ENCODE measurements around the gene OGFOD2. TPM values are rescaled to one million over a fixed set of nuclear protein-coding genes. Genes with fewer than 3 reads are reported as not detected.

OGFOD2 gene
- total RNA-seq, 1 donor from 2014 or later: 19.5 TPM

DNA sequence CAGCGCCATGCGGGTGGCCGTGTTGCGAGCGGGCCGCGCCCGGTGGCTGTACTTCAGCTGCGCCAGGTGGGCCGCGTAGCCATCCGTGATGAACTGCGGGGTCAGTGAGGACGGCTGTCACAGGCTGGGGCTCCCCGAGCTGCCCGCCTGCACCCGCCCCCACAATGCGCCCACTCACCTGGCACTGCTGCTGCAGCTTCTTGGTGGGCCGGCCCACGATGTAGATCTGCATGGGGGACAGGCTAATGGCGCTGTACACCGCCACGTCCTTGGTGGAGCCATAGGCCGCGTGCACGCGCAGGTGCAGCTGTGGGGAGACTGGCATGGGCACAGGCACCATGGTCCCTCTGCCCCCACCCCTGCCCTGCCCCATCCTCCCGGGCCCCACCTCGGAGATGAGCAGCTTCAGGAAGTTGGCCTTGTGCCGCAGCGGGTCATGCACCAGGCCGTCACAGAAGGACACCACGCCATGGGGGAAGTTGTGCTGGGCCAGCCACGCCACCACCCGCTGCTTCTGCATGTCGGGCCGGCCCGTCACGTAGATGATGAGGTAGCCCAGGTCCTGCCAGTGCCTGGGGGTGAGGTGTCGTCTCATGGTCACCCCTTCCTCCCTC is 11.3 kb downstream of the OGFOD2 start:
- Histone ChIP-seq H3K4me3 (no peak overlapping the region), H3K27me3 (ENCODE audit: low read depth) (no peaks in the 10 kb centered on the region), H3K9me3 (no peaks in the 10 kb centered on the region), H3K36me3 (peaks cover 68% of the 10 kb centered on the region), H3K4me1 (peaks cover 44% of the 10 kb centered on the region), H3K27ac (no peak overlapping the region)
- intact Hi-C loops (cut with DNase I): no loop called here
- no peak for DNase-seq
- no peak for ATAC-seq
- no peak for TF ChIP-seq CTCF (IDR thresholded peaks at IDR 0.05)

DNA sequence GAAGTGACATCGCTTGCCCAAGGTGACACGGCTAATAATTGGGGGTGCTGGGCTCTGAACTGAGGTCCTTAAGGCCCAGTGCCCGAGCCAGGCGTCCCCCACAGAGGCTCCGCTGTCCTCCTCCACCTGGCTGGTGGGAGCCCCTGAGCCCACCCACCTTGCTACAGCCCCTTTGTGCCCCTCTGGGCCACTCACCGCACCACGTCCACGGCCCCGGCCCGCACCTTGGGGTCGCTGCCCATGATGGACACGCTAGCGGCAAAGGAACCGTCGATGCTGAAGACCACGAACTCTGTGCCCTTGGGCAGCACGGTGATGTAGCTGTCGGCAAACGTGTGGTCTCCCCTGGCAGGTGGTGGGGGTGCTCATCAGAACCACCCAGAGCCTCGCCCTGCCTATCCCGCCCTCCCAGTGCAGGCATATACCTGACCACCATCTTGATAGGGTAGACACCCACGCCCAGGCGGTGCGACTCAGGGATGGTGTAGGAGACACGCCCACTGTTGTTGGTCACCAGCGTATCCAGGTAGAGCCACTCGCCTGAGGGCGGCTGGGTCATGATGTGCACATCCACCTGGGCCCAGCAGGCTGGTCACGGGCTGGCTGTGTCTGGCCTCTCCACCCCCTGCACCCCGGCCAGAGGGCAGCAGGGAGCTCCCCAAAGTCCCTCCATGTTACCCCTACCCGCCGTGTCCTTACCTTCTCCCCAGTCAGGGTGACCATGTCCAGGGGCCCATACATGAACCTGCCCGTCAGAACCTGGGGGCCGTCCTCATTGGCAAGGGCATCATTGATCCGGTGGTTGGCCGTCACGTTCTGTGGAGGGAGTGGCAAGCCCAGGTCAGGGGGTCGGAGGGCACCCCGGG is 12.3 kb downstream of the OGFOD2 start:
- Histone ChIP-seq H3K4me3 (no peak overlapping the region), H3K4me1 (peaks cover 34% of the 10 kb centered on the region), H3K27ac (no peak overlapping the region), H3K27me3 (ENCODE audit: low read depth) (no peaks in the 10 kb centered on the region), H3K36me3 (peaks cover 69% of the 10 kb centered on the region), H3K9me3 (no peaks in the 10 kb centered on the region)
- no peak for DNase-seq
- no peak for TF ChIP-seq CTCF (IDR thresholded peaks at IDR 0.05)
- no peak for ATAC-seq
- intact Hi-C loops (cut with DNase I): no loop called here

DNA sequence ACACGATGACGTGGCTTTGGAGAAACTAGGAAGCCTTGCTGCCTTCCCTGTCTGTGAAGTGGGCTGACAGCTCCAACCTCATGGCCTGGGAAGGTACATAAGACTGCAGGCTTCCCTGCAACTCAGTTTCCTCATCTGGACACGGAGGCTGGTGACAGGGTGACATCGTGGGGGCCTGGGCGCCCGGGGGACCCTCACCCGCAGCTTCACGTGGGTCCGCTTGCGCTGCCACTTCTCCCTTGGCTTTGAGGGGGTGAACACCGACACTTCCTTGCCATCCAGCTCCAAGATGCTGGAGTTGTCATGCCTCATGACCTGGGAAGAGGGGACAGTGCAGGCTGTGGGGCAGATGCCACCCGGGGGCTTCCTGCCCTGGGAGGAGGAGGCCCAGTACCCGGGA is 13.0 kb downstream of the OGFOD2 start:
- no peak for ATAC-seq
- H3K27me3 ChIP-seq (ENCODE audit: low read depth): no peaks in the 10 kb centered on the region
- intact Hi-C loops (cut with DNase I): no loop called here
- peaks cover 27% of the 10 kb centered on the region for H3K4me1 ChIP-seq
- no peak for TF ChIP-seq CTCF (IDR thresholded peaks at IDR 0.05)
- peaks cover 63% of the 10 kb centered on the region for H3K36me3 ChIP-seq
- no peak overlapping the region for H3K27ac ChIP-seq
- H3K4me3 ChIP-seq: no peak overlapping the region
- no peak for DNase-seq
- no peaks in the 10 kb centered on the region for H3K9me3 ChIP-seq

DNA sequence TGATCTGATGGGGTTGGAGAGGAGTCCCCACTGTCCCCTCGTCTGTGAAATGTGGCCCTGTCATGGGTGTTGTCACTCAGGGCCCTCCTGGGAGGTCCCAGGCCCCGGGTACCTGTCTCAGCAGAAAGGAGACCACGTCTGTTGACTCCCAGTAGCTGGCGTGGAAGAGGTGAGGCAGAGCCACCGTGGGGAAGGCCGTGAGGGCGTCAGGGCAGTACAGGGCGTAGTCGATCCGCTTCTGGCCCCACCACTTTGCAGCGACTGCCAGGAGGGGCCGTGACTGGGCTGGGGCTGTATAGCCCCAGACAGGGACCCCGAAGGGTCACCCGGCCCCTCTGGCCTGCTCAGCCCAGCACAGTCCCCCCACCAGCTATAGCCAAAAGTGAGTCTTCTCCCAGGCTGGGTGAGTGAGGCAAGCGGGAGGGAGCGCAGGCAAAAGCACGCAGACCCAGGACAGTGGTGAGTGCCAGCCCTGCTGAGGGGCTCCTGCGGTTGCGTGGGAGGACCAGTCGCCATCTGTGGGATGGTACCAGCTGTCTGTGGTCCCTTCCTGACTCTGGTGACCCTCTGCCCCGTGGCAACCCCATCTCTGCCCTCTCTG is 13.7 kb downstream of the OGFOD2 start:
- intact Hi-C loops (cut with DNase I): no loop called here
- H3K27ac ChIP-seq: no peak overlapping the region
- H3K27me3 ChIP-seq (ENCODE audit: low read depth): no peaks in the 10 kb centered on the region
- DNase-seq (no peak), ATAC-seq (no peak)
- no peaks in the 10 kb centered on the region for H3K9me3 ChIP-seq
- peaks cover 61% of the 10 kb centered on the region for H3K36me3 ChIP-seq
- no peak overlapping the region for H3K4me3 ChIP-seq
- peaks cover 20% of the 10 kb centered on the region for H3K4me1 ChIP-seq
- TF ChIP-seq CTCF (IDR thresholded peaks at IDR 0.05): no peak

DNA sequence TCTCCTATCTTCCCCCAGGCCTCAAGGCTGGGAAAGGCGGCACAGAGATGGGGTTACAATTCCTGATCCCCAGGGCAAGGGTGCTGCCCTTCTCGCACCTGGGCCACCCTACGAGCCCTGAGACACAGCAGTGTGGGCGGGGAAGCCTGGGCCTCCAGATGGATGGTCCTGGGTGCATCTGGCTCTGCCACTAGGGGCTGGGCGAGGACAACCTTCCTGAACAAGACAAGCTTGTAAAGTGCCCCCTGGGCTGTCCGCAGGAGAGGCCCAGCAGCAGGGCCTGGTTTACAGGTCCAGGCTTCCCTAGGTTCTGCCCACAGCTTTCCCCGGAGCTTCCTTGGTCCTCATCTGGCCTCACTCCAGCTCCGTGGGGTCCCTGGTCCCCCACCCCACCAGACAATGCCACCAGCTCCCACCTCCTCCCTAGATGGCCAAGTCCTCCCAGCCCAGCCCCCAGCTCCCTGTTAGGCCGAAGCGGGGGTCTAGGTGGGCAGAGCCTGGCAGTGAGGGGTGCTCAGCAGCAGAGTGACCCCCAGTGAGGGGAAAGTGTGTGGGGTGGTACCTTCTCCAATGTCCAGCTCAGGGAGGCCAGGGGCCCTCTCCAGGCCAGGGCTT is 14.3 kb downstream of the OGFOD2 start:
- intact Hi-C loops (cut with DNase I): no loop called here
- Histone ChIP-seq H3K36me3 (peaks cover 63% of the 10 kb centered on the region), H3K27me3 (ENCODE audit: low read depth) (no peaks in the 10 kb centered on the region), H3K4me3 (no peak overlapping the region), H3K9me3 (no peaks in the 10 kb centered on the region), H3K4me1 (peaks cover 14% of the 10 kb centered on the region), H3K27ac (no peak overlapping the region)
- ATAC-seq (no peak), DNase-seq (no peak)
- TF ChIP-seq CTCF (IDR thresholded peaks at IDR 0.05): no peak
